Activated T-helper 17 cell treated with anti-CD3 and anti-CD28 coated beads, Interleukin-2, amount 50 U/mL, for 72 hours (primary cell): ENCODE data around the gene NUMA1. TPM values are rescaled to one million over a fixed set of nuclear protein-coding genes. Genes with fewer than 3 reads are reported as not detected.

Experiments
- ATAC-seq: fragments of 150-1000 bp; cut with Tn5 transposase; replicated peaks from 2 replicates; pipeline ENCODE4 v1.10.0; 2021; ENCODE audit warnings: mild to moderate bottlenecking, moderate library complexity
- H3K27ac Mint-ChIP-seq: one replicate; pipeline ENCODE4 v1.8.0; 2022; ENCODE audit warnings: mixed read lengths
- H3K27me3 Mint-ChIP-seq: one replicate; pipeline ENCODE4 v1.8.0; 2022; ENCODE audit warnings: mixed read lengths
- H3K36me3 Mint-ChIP-seq: one replicate; pipeline ENCODE4 v1.8.0; 2022; ENCODE audit warnings: low read depth, mild to moderate bottlenecking, mixed read lengths
- H3K4me1 Mint-ChIP-seq: one replicate; pipeline ENCODE4 v1.8.0; 2022; ENCODE audit warnings: mixed read lengths
- H3K4me3 Mint-ChIP-seq: one replicate; pipeline ENCODE4 v1.8.0; 2022; ENCODE audit warnings: mild to moderate bottlenecking, mixed read lengths
- H3K9me3 Mint-ChIP-seq: one replicate; pipeline ENCODE4 v1.8.0; 2022; ENCODE audit warnings: mixed read lengths
- total RNA-seq, 2 donors: library from RNA; stranded (reverse); gene quantifications; one replicate each; pipeline ENCODE4 v1.2.3, GENCODE V29; 2022

NUMA1 gene
- total RNA-seq, 2 donors from 2014 or later = 179 to 277 TPM

- Mint-ChIP-seq H3K4me3 (no peak overlapping the region), H3K27ac (peak overlapping the region; percentile 44), H3K27me3 (no peaks in the 10 kb centered on the region), H3K9me3 (no peaks in the 10 kb centered on the region), H3K4me1 (peaks cover 4% of the 10 kb centered on the region), H3K36me3 (peaks cover 78% of the 10 kb centered on the region)
- ATAC-seq = peak; percentile 50
Observed at GRCh38 chr11:71977743-71978418, 102.5 kb downstream of the NUMA1 start.

GRCh38 chr11:71977090-71977489, 103.3 kb downstream of the NUMA1 start:
- Mint-ChIP-seq H3K27ac (no peak overlapping the region), H3K9me3 (no peaks in the 10 kb centered on the region), H3K27me3 (no peaks in the 10 kb centered on the region), H3K4me3 (no peak overlapping the region), H3K4me1 (peaks cover 4% of the 10 kb centered on the region), H3K36me3 (peaks cover 75% of the 10 kb centered on the region)
- ATAC-seq = no peak

GRCh38 chr11:71976551-71976950, 103.8 kb downstream of the NUMA1 start:
- Mint-ChIP-seq H3K36me3 (peaks cover 75% of the 10 kb centered on the region), H3K4me1 (peaks cover 4% of the 10 kb centered on the region), H3K27me3 (no peaks in the 10 kb centered on the region), H3K27ac (no peak overlapping the region), H3K4me3 (no peak overlapping the region), H3K9me3 (no peaks in the 10 kb centered on the region)
- no peak for ATAC-seq

GRCh38 chr11:71971680-71972079, 108.7 kb downstream of the NUMA1 start:
- H3K36me3 Mint-ChIP-seq = peaks cover 71% of the 10 kb centered on the region
- H3K4me1 Mint-ChIP-seq = no peaks in the 10 kb centered on the region
- no peak overlapping the region for H3K4me3 Mint-ChIP-seq
- no peaks in the 10 kb centered on the region for H3K9me3 Mint-ChIP-seq
- ATAC-seq = no peak
- H3K27me3 Mint-ChIP-seq = no peaks in the 10 kb centered on the region
- H3K27ac Mint-ChIP-seq = no peak overlapping the region

- no peaks in the 10 kb centered on the region for H3K27me3 Mint-ChIP-seq
- ATAC-seq = no peak
- H3K27ac Mint-ChIP-seq = no peak overlapping the region
- H3K4me1 Mint-ChIP-seq = peaks cover 9% of the 10 kb centered on the region
- H3K36me3 Mint-ChIP-seq = peaks cover 88% of the 10 kb centered on the region
- no peaks in the 10 kb centered on the region for H3K9me3 Mint-ChIP-seq
- H3K4me3 Mint-ChIP-seq = no peak overlapping the region
Observed at GRCh38 chr11:71964641-71965040, 115.7 kb downstream of the NUMA1 start.

- no peak for ATAC-seq
- H3K36me3 Mint-ChIP-seq = peaks cover 85% of the 10 kb centered on the region
- H3K27ac Mint-ChIP-seq = no peak overlapping the region
- no peaks in the 10 kb centered on the region for H3K27me3 Mint-ChIP-seq
- no peaks in the 10 kb centered on the region for H3K9me3 Mint-ChIP-seq
- peaks cover 9% of the 10 kb centered on the region for H3K4me1 Mint-ChIP-seq
- H3K4me3 Mint-ChIP-seq = no peak overlapping the region
Observed at GRCh38 chr11:71963468-71963867, 116.9 kb downstream of the NUMA1 start.

- Mint-ChIP-seq H3K4me1 (peaks cover 13% of the 10 kb centered on the region), H3K27me3 (no peaks in the 10 kb centered on the region), H3K27ac (peak overlapping the region; percentile 87), H3K9me3 (no peaks in the 10 kb centered on the region), H3K4me3 (peak overlapping the region; percentile 46), H3K36me3 (peaks cover 85% of the 10 kb centered on the region)
- peak; percentile 93 for ATAC-seq
Observed at GRCh38 chr11:71962428-71963038, 117.8 kb downstream of the NUMA1 start.

- peak; percentile 67 for ATAC-seq
Observed at GRCh38 chr11:71955898-71956456, 124.4 kb downstream of the NUMA1 start.

More at GRCh38 chr11:71955898-71956456, 124.4 kb downstream of the NUMA1 start:
- no peaks in the 10 kb centered on the region for H3K27me3 Mint-ChIP-seq
- H3K9me3 Mint-ChIP-seq = no peaks in the 10 kb centered on the region
- H3K4me3 Mint-ChIP-seq = no peak overlapping the region
- H3K27ac Mint-ChIP-seq = peak overlapping the region; percentile 34
- H3K36me3 Mint-ChIP-seq = peaks cover 43% of the 10 kb centered on the region
- peaks cover 31% of the 10 kb centered on the region for H3K4me1 Mint-ChIP-seq

Other genes with a start within 250 kb of the NUMA1 start
- not detected for gene DEFB108B, start 247.3 kb downstream of the NUMA1 start, total RNA-seq
- gene DEFB131B, start 202.1 kb downstream of the NUMA1 start, total RNA-seq = not detected
- 10 to 100 TPM; 13.9 to 16.6 TPM for gene XNDC1N, start 151.9 kb downstream of the NUMA1 start, total RNA-seq
- gene RNF121, start 151.5 kb downstream of the NUMA1 start, total RNA-seq = 10 to 100 TPM; 45.8 to 55.5 TPM
- gene IL18BP, start 81.6 kb downstream of the NUMA1 start, total RNA-seq = 10 to 100 TPM; 18.4 to 21.9 TPM
- gene LRRC51, start 308 bp upstream of the NUMA1 start, total RNA-seq = 1 to 10 TPM; 3.3 to 5.4 TPM
- 10 to 100 TPM; 53.4 to 69.1 TPM for gene LAMTOR1, start 22.8 kb upstream of the NUMA1 start, total RNA-seq
- under 1 TPM in 1 of 2 donors, not detected in 1; 0.26 TPM for gene TOMT, start 25.4 kb upstream of the NUMA1 start, total RNA-seq
- 10 to 100 TPM; 35.5 to 65.6 TPM for gene ANAPC15, start 32.2 kb upstream of the NUMA1 start, total RNA-seq
- gene FOLR3, start 55.2 kb upstream of the NUMA1 start, total RNA-seq = not detected
- gene FOLR1, start 111.6 kb upstream of the NUMA1 start, total RNA-seq = not detected
- not detected for gene FOLR2, start 136.3 kb upstream of the NUMA1 start, total RNA-seq
- 10 to 100 TPM; 69.3 to 86.6 TPM for gene INPPL1, start 144.2 kb upstream of the NUMA1 start, total RNA-seq
- gene PHOX2A, start 163.6 kb upstream of the NUMA1 start, total RNA-seq = not detected